WTC11 (cell line): ENCODE data around the gene RYR2.

Experiments used
- NFATC4 ChIP-seq: fragments of 250-450 bp; sonication (Bioruptor Pico); IDR thresholded peaks from 2 replicates; pipeline ENCODE4 v1.9.0; 2021; ENCODE audit warnings: mild to moderate bottlenecking
- NFE2L1 ChIP-seq: sonication (generic); formaldehyde crosslinking; IDR thresholded peaks from 2 replicates; pipeline ENCODE4 v1.8.1; 2023; ENCODE audit warnings: missing genetic modification reagents
- TF ChIP-seq, protein P1 (sequence below): sonication (generic); formaldehyde crosslinking; IDR thresholded peaks from 2 replicates; pipeline ENCODE4 v1.8.0; 2022; ENCODE audit warnings: mild to moderate bottlenecking, missing genetic modification reagents

DNA sequence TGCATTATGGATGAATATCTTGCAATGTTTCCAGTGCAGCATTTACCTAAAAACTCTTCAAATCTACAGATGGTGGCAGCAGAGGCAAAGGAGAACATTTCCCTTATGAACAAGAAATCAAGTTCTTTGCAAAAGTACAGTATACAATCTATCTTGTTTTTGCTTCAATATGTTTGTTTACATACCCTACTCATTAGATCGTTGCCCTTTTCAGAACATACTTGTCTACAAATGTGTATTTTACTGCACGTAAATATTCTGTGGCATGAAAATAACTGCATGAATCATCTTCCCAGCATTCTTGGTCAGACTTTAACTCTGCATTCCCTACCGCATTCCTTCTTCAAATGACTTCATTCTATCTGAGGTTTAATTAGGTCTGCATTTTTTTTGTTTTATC lies 636.0 kb downstream of the RYR2 start:
- TF ChIP-seq NFE2L1 (CRISPR knock-in tag) (no peak), NFATC4 (CRISPR knock-in tag) (no peak)
- TF ChIP-seq, protein P1, sequence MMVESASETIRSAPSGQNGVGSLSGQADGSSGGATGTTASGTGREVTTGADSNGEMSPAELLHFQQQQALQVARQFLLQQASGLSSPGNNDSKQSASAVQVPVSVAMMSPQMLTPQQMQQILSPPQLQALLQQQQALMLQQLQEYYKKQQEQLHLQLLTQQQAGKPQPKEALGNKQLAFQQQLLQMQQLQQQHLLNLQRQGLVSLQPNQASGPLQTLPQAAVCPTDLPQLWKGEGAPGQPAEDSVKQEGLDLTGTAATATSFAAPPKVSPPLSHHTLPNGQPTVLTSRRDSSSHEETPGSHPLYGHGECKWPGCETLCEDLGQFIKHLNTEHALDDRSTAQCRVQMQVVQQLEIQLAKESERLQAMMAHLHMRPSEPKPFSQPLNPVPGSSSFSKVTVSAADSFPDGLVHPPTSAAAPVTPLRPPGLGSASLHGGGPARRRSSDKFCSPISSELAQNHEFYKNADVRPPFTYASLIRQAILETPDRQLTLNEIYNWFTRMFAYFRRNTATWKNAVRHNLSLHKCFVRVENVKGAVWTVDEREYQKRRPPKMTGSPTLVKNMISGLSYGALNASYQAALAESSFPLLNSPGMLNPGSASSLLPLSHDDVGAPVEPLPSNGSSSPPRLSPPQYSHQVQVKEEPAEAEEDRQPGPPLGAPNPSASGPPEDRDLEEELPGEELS (CRISPR knock-in tag): no peak
